Right ventricle myocardium inferior (tissue), 1 donor: ENCODE data around the gene ROGDI. TPM values are rescaled to one million over a fixed set of nuclear protein-coding genes. Genes with fewer than 3 reads are reported as not detected.
"Not testable (repeated sequence)": the region's sequence is repeated elsewhere in the genome, so short reads cannot be mapped to it uniquely, and the experiment has no call there.

ENCODE experiments used
- ATAC-seq: fragments of 200-7000 bp; cut with Tn5 transposase; one replicate; pipeline ENCODE4 v1.9.1; 2020; ENCODE audit warnings: mild to moderate bottlenecking, moderate library complexity
- DNase-seq: peaks from one replicate; pipeline ENCODE4 v3.0.0; 2021; ENCODE audit errors: missing footprints
- intact Hi-C: fragments of 100-400 bp; cut with DNase I; formaldehyde crosslinking; loops from one replicate; pipeline ENCODE4 v1.11.0; 2022
- total RNA-seq: library from RNA; stranded (reverse); fragmentation: NEBNext Ultra II Directional; extraction: Animal tissue kit (Norgen Biotek cat#: 25700); gene quantifications from one replicate; pipeline ENCODE4 v1.2.1, GENCODE V29; 2021
- donor health status: DM: no; HTN: yes; CAD: no; lungs with severe emphysema.

The ROGDI gene
- total RNA-seq, 1 donor from 2014 or later, result 102 TPM

GRCh38 chr16:4797805-4798252 is 4.6 kb downstream of the ROGDI start:
- DNase-seq, result peak; percentile 61
- ATAC-seq, result no peak
- intact Hi-C loops, result no loop called here

GRCh38 chr16:4796982-4797804 is 5.2 kb downstream of the ROGDI start:
- DNase-seq (peak; percentile 51), ATAC-seq (no peak)
- intact Hi-C loops, result no loop called here

- DNase-seq, result no peak
- intact Hi-C loops, result no loop called here
- ATAC-seq, result no peak
Observed at GRCh38 chr16:4795828-4796572, 6.4 kb downstream of the ROGDI start.

GRCh38 chr16:4795181-4795827 is 7.1 kb downstream of the ROGDI start, which contains the start of gene SMIM22:
TSS of gene SMIM22 (plus strand) at chr16:4795369. CDS start at chr16:4795735, 366 bp downstream.
- intact Hi-C loops, result no loop called here
- DNase-seq (no peak), ATAC-seq (no peak)

GRCh38 chr16:4792951-4793513 is 9.4 kb downstream of the ROGDI start:
- ATAC-seq (no peak), DNase-seq (no peak)
- intact Hi-C loops, result no loop called here

- intact Hi-C loops, result no loop called here
- DNase-seq, result no peak
- no peak for ATAC-seq
Observed at GRCh38 chr16:4790871-4791270, 11.6 kb downstream of the ROGDI start.

- ATAC-seq (no peak), DNase-seq (no peak)
- intact Hi-C loops, result no loop called here
Observed at GRCh38 chr16:4790261-4790660, 12.2 kb downstream of the ROGDI start.

- DNase-seq (no peak), ATAC-seq (no peak)
- intact Hi-C loops, result no loop called here
Observed at GRCh38 chr16:4788910-4789309, 13.5 kb downstream of the ROGDI start.

GRCh38 chr16:4788489-4788889 is 13.9 kb downstream of the ROGDI start:
- no peak for ATAC-seq
- intact Hi-C loops, result no loop called here
- DNase-seq, result no peak

- DNase-seq (no peak), ATAC-seq (no peak)
- intact Hi-C loops, result no loop called here
Observed at GRCh38 chr16:4787627-4788482, 14.6 kb downstream of the ROGDI start, which contains the start of gene SEPTIN12. TSS of gene SEPTIN12 (minus strand) at chr16:4788345. CDS start at chr16:4787645, 700 bp downstream.

GRCh38 chr16:4787068-4787467 is 15.4 kb downstream of the ROGDI start:
- DNase-seq (no peak), ATAC-seq (no peak)
- intact Hi-C loops, result no loop called here

- intact Hi-C loops, result no loop called here
- no peak for ATAC-seq
- no peak for DNase-seq
Observed at GRCh38 chr16:4785758-4786433, 16.5 kb downstream of the ROGDI start.

- ATAC-seq, DNase-seq, intact Hi-C loops: not testable (repeated sequence)
Observed at GRCh38 chr16:4784444-4784987, 17.9 kb downstream of the ROGDI start.

GRCh38 chr16:4783951-4784336 is 18.5 kb downstream of the ROGDI start:
- DNase-seq (no peak), ATAC-seq (no peak)
- intact Hi-C loops, result no loop called here

GRCh38 chr16:4783251-4783950 is 19.0 kb downstream of the ROGDI start:
- DNase-seq (no peak), ATAC-seq (no peak)
- intact Hi-C loops, result no loop called here

- DNase-seq (no peak), ATAC-seq (no peak)
- intact Hi-C loops, result no loop called here
Observed at GRCh38 chr16:4780235-4780634, 22.2 kb downstream of the ROGDI start.

GRCh38 chr16:4778050-4778392 is 24.4 kb downstream of the ROGDI start:
- intact Hi-C loops, result no loop called here
- ATAC-seq, result no peak
- no peak for DNase-seq
